ENCODE data around the gene PARVB. TPM values are rescaled to one million over a fixed set of nuclear protein-coding genes. Genes with fewer than 3 reads are reported as not detected.

PARVB gene
- total RNA-seq, 2 experiments from 2014 or later, result 39.4 to 41.0 TPM

DNA sequence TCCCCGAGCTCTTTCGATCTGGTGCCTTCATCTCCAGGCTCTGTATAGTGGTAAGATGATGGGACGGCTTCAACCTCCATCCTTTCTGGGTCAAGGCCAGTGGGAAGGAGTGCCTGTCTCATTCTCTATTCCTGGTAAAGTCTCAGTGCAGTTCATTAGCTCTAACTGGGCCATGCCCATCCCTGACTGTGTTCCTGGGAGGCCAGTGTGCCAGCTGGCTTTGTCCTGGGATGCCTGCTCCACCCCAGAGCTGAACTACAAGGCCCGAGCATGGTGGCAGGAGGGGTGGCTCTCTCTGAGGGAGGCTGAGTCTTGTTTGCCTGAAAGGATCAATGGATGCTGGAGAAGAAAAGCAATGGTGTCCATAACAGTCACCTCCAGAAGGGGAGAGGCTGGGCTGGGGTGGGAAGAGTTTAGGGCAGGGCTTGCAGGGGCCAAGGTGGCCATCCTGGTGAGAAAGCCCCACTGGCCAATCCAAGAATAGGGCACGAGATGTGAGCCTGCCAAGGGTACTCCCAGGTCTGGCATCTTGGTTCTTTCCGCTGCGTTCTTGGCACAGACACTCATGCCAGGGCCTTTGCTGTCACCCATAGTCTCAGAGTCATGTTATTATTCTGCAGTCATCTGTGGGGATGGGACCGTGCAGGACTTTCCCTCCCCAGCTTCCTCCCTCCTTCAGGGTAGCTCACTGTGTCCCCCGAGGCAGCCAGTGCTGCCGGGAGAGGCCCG is 60.1 kb downstream of the PARVB start:
- no peak overlapping the region for H3K4me3 Mint-ChIP-seq
- H3K27me3 Mint-ChIP-seq (ENCODE audit: low read depth), result no peaks in the 10 kb centered on the region
- no peak overlapping the region for H3K27ac Mint-ChIP-seq
- CTCF ChIA-PET, result interaction anchor here (1.0 to 7.4 kb wide), 4 partner anchors 92 to 600 kb away, joined by 3 to 216 read pairs (median 16); no protein-coding TSS in a partner anchor
- no peaks in the 10 kb centered on the region for H3K9me3 Mint-ChIP-seq (ENCODE audit: insufficient read depth)
- H3K4me1 Mint-ChIP-seq (ENCODE audit: low read depth), result no peaks in the 10 kb centered on the region
- no peak for DNase-seq
- POLR2A ChIA-PET, result no interaction called here
- no peak for ATAC-seq
- peaks cover 5% of the 10 kb centered on the region for H3K36me3 Mint-ChIP-seq (ENCODE audit: low read depth)

DNA sequence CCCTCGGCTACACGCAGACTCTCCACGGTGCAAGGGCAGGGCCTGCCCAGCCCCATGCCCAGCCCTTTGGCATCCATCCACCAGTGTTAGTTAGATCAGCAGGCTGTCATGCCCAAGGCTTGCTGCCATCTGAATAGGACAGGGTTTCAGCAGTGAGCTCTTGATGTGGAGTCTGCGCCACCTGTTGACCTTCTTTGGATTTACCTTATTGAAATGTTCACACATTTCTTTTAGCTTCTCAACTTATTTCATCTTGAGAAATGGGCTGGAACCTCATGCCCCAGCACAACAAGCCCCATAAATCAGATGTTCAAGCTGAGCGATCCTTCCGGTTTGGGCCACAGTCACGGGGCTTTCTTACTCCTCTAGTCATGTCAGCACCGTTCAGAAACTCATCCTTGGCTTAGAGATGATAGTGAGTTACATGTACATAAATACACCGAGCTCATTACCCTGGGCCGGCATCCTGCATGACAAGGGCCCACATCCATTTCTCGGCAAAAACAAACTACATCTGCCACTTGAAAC is 61.7 kb downstream of the PARVB start:
- ATAC-seq (peak; percentile 54), DNase-seq (peak; percentile 51)
- Mint-ChIP-seq H3K9me3 (ENCODE audit: insufficient read depth) (no peaks in the 10 kb centered on the region), H3K36me3 (ENCODE audit: low read depth) (peaks cover 5% of the 10 kb centered on the region), H3K4me3 (no peak overlapping the region), H3K27ac (no peak overlapping the region), H3K4me1 (ENCODE audit: low read depth) (peaks cover 2% of the 10 kb centered on the region), H3K27me3 (ENCODE audit: low read depth) (no peaks in the 10 kb centered on the region)
- CTCF ChIA-PET, result interaction anchor here (0.6 to 7.4 kb wide), 26 partner anchors 10 to 597 kb away, joined by 3 to 216 read pairs (median 4); partner anchors contain the start of genes PARVB and SAMM50
- POLR2A ChIA-PET, result interaction anchor here (0.6 to 1.1 kb wide), 2 partner anchors 93 to 413 kb away, joined by 3 to 9 read pairs; no protein-coding TSS in a partner anchor

DNA sequence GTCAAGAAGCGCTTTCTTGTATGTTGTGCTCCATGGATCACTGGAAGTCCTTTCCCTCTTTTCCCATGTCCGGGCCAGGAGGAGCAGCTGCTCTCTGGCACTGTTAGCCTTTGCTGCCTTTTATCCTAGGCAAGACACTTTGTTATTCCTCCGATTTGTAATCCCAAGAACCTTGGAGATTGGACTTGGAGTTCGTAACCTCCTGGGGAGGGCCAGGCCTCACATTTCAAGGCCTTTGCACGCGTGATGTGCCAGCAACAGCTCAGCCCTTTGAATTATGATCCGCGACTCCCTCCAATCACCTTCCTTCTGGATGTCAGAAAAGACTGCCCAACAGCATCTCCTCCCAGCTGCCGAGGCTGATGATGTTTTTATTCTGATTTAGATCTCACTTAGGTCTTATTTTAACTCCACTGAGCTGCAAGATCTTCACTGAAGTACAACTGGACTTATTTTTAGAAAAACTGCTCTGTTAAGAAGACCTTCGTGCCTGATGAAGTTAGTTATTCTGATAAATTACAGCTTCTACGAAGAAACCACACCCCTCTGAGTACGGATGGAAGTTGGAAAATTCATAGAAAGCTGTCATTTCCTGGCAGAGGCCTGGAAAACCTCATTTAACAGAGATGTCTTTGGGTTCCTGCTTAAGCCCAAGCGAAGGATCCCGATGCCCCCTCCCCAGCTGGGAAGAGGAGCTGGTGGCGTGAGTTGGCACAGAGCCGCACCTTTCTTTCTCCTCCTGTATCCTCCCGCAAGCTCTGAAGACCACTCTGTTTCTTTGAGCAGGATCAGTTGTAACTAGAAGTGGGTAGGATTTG is 62.4 kb downstream of the PARVB start:
- ChIA-PET CTCF (interaction anchor here (0.6 to 7.4 kb wide), 26 partner anchors 9 to 597 kb away, joined by 3 to 216 read pairs (median 4); partner anchors contain the start of genes PARVB and SAMM50), POLR2A (interaction anchor here (1.1 kb wide), 1 partner anchor 93 kb away, joined by 9 read pairs; no protein-coding TSS in a partner anchor)
- DNase-seq (no peak), ATAC-seq (no peak)
- H3K27ac Mint-ChIP-seq, result no peak overlapping the region
- H3K27me3 Mint-ChIP-seq (ENCODE audit: low read depth), result no peaks in the 10 kb centered on the region
- no peaks in the 10 kb centered on the region for H3K9me3 Mint-ChIP-seq (ENCODE audit: insufficient read depth)
- peaks cover 5% of the 10 kb centered on the region for H3K36me3 Mint-ChIP-seq (ENCODE audit: low read depth)
- H3K4me1 Mint-ChIP-seq (ENCODE audit: low read depth), result peaks cover 8% of the 10 kb centered on the region
- H3K4me3 Mint-ChIP-seq, result no peak overlapping the region

DNA sequence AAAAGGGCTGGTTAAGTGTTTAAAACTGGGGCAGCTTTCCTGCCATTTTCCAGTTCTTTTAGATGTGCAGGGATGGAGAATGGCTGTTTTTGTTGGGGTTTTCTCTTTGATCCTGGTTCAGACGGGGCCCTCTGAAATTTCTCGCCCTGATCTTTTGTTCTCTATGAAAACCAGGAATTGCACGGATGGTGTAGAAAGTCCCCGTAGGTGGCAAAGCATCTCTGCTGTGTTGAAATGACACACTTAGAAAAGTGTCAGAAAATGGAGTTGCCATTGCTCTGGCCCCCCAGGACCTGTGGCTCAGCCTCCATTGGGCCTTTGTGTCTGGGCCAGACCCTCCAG is 63.0 kb downstream of the PARVB start:
- Mint-ChIP-seq H3K27me3 (ENCODE audit: low read depth) (no peaks in the 10 kb centered on the region), H3K27ac (no peak overlapping the region), H3K9me3 (ENCODE audit: insufficient read depth) (no peaks in the 10 kb centered on the region), H3K4me1 (ENCODE audit: low read depth) (peaks cover 10% of the 10 kb centered on the region), H3K4me3 (no peak overlapping the region), H3K36me3 (ENCODE audit: low read depth) (peaks cover 5% of the 10 kb centered on the region)
- DNase-seq (no peak), ATAC-seq (no peak)
- ChIA-PET CTCF (interaction anchor here (1.2 to 7.4 kb wide), 4 partner anchors 10 to 539 kb away, joined by 3 to 216 read pairs (median 12); no protein-coding TSS in a partner anchor), POLR2A (no interaction called here)

DNA sequence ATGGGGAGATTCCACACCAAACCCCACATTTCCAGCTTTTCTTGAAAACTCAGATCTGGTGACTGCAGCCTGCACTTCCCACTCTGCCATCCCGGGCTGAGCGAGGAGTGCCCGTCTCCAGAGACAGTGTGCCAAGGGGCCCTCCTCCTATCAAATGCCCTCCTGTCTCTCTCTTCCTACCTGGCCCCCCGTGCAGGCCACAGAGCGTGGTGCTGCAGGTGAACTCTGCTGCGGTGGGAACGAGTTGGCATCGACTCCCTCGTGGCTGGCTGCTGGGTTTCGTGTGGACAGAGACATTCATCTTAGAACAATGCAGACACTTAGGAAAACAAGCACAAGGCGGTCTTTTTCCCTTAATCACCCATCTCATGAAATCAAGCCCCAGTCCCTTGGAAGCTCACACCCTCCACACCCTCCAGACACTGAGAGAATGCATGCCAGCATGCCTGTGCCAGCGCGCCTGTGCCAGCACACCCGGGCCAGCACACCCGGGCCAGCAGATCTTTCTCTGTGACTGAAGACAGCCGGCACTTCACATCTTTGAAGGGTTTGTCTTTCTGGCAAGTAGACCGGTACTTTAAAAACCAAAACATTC is 65.0 kb downstream of the PARVB start:
- ATAC-seq (no peak), DNase-seq (no peak)
- ChIA-PET CTCF (no interaction called here), POLR2A (no interaction called here)
- no peak overlapping the region for H3K27ac Mint-ChIP-seq
- H3K27me3 Mint-ChIP-seq (ENCODE audit: low read depth), result no peaks in the 10 kb centered on the region
- H3K36me3 Mint-ChIP-seq (ENCODE audit: low read depth), result peaks cover 2% of the 10 kb centered on the region
- no peaks in the 10 kb centered on the region for H3K9me3 Mint-ChIP-seq (ENCODE audit: insufficient read depth)
- peaks cover 10% of the 10 kb centered on the region for H3K4me1 Mint-ChIP-seq (ENCODE audit: low read depth)
- H3K4me3 Mint-ChIP-seq, result no peak overlapping the region

DNA sequence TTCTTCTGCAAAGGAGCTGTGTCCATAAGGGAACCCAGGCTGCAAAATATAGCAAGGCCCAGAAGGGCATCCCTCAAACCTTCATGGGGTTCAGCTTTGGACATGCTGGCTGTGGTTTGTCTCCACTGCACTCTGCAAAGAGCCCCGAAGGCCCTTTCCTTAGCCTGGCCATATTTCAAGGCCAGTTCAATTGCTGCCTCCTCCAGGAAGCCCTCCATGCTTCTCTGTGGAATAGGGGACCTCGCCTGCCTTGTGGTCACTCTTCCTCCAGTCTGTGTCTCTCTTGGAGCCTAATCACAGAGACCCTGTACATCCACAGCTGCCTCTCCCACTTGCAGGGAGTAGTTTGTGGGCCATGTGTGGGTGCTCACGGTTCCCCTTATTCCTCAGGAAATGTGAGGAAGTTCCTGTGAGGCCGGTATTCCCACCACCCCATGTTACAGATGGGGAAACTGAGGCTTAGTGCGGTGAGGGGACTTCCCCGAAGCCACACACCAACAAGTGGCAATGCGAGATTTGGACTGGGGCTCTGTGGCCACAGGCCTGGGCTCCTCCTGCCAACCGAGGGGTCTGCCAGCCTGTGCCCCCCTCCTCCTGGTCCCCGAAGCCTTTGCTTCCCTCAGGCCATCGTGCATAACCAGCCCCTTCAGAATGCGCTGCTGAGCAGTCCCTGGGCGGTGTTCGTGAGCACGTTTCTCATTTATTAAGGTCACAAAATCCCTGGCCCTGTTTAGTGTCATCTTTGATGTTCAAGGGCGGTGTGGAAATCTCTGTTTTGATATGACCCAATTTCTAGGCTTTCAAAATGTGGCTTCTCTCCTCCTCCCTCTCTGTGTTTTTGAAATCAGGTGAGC is 65.8 kb downstream of the PARVB start:
- ATAC-seq, result no peak

DNA sequence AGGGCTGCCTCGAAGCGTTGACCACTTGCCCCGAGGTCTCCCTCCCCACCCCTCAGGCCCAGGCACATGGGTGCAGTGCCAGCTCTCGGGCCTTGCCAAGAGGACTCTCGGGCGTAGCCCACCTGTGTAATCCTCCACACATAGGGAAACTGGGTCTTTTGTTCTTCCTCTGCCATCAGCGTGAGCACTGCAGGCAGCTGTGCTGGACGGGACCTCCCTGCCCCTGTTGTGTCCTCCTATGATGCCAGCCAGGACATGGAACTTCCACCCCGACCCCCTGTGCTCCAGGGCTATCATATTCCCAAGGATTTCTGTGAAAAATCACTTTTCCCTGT is 66.4 kb downstream of the PARVB start:
- Mint-ChIP-seq H3K27me3 (ENCODE audit: low read depth) (no peaks in the 10 kb centered on the region), H3K9me3 (ENCODE audit: insufficient read depth) (no peaks in the 10 kb centered on the region), H3K36me3 (ENCODE audit: low read depth) (peaks cover 1% of the 10 kb centered on the region), H3K27ac (no peak overlapping the region), H3K4me1 (ENCODE audit: low read depth) (peaks cover 10% of the 10 kb centered on the region), H3K4me3 (no peak overlapping the region)
- DNase-seq (no peak), ATAC-seq (no peak)
- ChIA-PET POLR2A (no interaction called here), CTCF (no interaction called here)

More for the DNA sequence above, 65.8 kb downstream of the PARVB start:
- CTCF ChIA-PET, result no interaction called here
- Mint-ChIP-seq H3K4me1 (ENCODE audit: low read depth) (peaks cover 10% of the 10 kb centered on the region), H3K27ac (no peak overlapping the region), H3K4me3 (no peak overlapping the region), H3K9me3 (ENCODE audit: insufficient read depth) (no peaks in the 10 kb centered on the region), H3K36me3 (ENCODE audit: low read depth) (peaks cover 1% of the 10 kb centered on the region), H3K27me3 (ENCODE audit: low read depth) (no peaks in the 10 kb centered on the region)
- no peak for DNase-seq
- POLR2A ChIA-PET, result no interaction called here

DNA sequence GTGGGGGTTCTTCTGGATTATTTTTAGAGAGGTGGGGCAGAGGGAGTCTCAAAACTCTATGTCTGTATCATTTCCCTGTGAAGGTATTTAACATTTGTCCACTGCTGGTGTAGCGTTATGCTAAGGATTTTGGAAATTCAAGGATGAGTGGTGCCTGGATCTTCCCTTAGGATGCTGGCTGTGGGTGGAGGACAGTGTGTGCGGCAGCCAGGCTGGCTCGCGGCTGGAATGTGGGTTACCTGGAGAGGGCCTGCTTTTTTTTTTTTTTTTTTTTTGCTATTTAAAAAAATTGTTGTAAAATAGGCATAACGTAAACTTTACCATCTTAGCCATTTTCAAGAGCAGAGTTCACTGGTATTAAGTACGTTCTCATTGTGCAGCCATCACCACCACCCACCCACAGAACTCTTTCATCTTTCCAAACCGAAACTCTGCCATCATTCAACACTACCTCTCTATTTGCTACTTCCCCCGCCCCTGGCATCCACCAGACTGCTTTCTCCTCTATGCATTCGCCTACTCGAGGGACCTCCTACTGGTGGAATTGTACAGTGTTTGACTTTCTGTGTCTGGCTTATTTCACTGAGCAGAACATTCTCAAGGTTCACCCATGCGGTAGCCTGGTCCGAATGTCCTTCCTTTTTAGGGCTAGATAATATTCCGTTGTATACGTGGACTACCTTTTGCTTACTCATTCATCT is 67.1 kb downstream of the PARVB start:
- no peaks in the 10 kb centered on the region for H3K27me3 Mint-ChIP-seq (ENCODE audit: low read depth)
- ATAC-seq (peak; percentile 79), DNase-seq (peak; percentile 57)
- POLR2A ChIA-PET, result no interaction called here
- peaks cover 10% of the 10 kb centered on the region for H3K4me1 Mint-ChIP-seq (ENCODE audit: low read depth)
- H3K4me3 Mint-ChIP-seq, result no peak overlapping the region
- H3K9me3 Mint-ChIP-seq (ENCODE audit: insufficient read depth), result no peaks in the 10 kb centered on the region
- CTCF ChIA-PET, result no interaction called here
- H3K27ac Mint-ChIP-seq, result no peak overlapping the region
- no peaks in the 10 kb centered on the region for H3K36me3 Mint-ChIP-seq (ENCODE audit: low read depth)

DNA sequence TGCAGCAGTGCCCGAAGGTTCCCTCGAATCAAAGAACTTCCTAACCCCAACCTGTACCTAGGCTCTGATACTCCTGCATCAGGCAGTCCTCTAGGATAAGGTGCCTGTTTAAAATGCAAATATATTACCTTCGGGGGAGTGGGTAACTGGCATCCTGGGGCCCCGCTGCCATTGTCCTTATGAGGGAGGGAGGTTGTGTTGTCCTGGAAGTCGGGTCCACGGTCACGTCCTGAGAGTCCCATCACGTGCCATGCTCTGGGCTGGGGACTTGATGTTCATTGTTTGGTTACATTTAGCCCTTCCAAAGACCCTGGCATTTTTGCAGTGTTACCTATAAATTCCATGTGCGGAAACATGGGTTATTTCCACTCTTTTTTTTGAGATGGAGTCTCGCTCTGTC is 67.6 kb downstream of the PARVB start:
- Mint-ChIP-seq H3K4me3 (no peak overlapping the region), H3K4me1 (ENCODE audit: low read depth) (peaks cover 10% of the 10 kb centered on the region), H3K27me3 (ENCODE audit: low read depth) (no peaks in the 10 kb centered on the region), H3K36me3 (ENCODE audit: low read depth) (peaks cover 3% of the 10 kb centered on the region), H3K27ac (no peak overlapping the region), H3K9me3 (ENCODE audit: insufficient read depth) (no peaks in the 10 kb centered on the region)
- DNase-seq (no peak), ATAC-seq (no peak)
- ChIA-PET CTCF (interaction anchor here (1.0 kb wide), 1 partner anchor 10 kb away, joined by 5 read pairs; no protein-coding TSS in a partner anchor), POLR2A (no interaction called here)

DNA sequence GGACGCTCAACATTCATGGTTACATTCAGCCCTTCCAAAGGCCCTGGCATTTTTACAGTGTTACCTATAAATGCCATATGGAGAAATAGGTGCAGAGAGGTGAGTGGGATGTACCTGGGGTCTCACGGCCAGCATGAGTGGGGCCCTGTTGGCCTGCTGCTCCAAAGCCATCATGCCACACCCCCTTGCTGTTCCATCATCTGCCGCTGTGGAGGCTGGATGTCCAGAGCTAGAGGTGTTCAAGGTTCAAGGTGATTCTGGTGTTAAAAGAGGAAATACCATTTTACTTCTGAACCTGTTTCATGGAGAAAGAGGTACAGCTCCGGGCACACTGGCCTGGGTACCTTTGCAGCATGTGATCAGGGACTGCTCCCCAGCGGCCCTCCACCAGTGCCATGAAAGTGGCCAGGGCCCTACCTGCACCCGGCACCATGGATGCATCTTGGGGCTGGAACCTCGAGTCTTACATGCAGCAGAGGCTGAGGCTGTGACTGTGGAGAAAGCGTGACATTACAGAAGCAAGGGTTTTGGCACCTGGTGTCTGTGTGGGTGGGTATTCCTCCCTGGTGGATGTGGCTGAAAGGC is 68.6 kb downstream of the PARVB start:
- CTCF ChIA-PET, result interaction anchor here (1.0 kb wide), 1 partner anchor 11 kb away, joined by 5 read pairs; no protein-coding TSS in a partner anchor

More for the DNA sequence above, 68.6 kb downstream of the PARVB start:
- no peaks in the 10 kb centered on the region for H3K27me3 Mint-ChIP-seq (ENCODE audit: low read depth)
- H3K4me1 Mint-ChIP-seq (ENCODE audit: low read depth), result peaks cover 10% of the 10 kb centered on the region
- no peak overlapping the region for H3K27ac Mint-ChIP-seq
- DNase-seq (no peak), ATAC-seq (no peak)
- POLR2A ChIA-PET, result no interaction called here
- H3K4me3 Mint-ChIP-seq, result no peak overlapping the region
- peaks cover 3% of the 10 kb centered on the region for H3K36me3 Mint-ChIP-seq (ENCODE audit: low read depth)
- no peaks in the 10 kb centered on the region for H3K9me3 Mint-ChIP-seq (ENCODE audit: insufficient read depth)
